HepG2 (cell line): ENCODE measurements around the gene CALCA. TPM values are rescaled to one million over a fixed set of nuclear protein-coding genes. Genes with fewer than 3 reads are reported as not detected.

Experiments used
- ATAC-seq: fragments of 200-7000 bp; cut with Tn5 transposase; 3 replicates; pipeline ENCODE4 v1.9.1; 2020; ENCODE audit warnings: mild to moderate bottlenecking, moderate library complexity
- BruUV-seq: library from RNA; stranded (reverse); fragments of 400-500 nt; replicated peaks from 2 replicates; lab custom pipeline; 2021; lab: Mats Ljungman, UMichigan
- CTCF ChIA-PET: fragments of 300-600 bp; formaldehyde crosslinking; extraction: SDS; loops from one replicate; lab custom pipeline; 2021; ENCODE audit warnings: low total read pairs, inconsistent platforms, low intra/inter-chr PET ratio; lab: Yijun Ruan, JAX
- POLR2A ChIA-PET: fragments of 350-600 bp; sonication (Branson Sonifier 250); formaldehyde crosslinking; loops from one replicate; lab custom pipeline; 2020; ENCODE audit warnings: antibody characterized with exemption, inconsistent platforms; lab: Yijun Ruan, JAX
- DNase-seq: peaks from one replicate; pipeline ENCODE4 v3.0.0-alpha.2; 2015; ENCODE audit warnings: low spot score
- FAIRE-seq: peaks from 3 replicates; lab custom pipeline; 2011; peaks lifted over from hg19 to GRCh38; lab: Jason Lieb, UNC
- H2AFZ ChIP-seq: one replicate; pipeline ENCODE4 v1.6.1; 2011; ENCODE audit warnings: low read length, inconsistent platforms
- H3K27ac ChIP-seq: fragments of 300-600 bp; 3 replicates; pipeline ENCODE4 v1.8.0; 2011; ENCODE audit warnings: mixed run types, mild to moderate bottlenecking, mixed read lengths, low read length, inconsistent platforms; ENCODE audit not compliant: insufficient read depth; ENCODE audit errors: extremely low read length
- H3K27me3 ChIP-seq, 2 experiments: fragments of 200-600 bp in 1 of 2; 2 replicates in 1 of 2; 3 replicates in 1 of 2; pipeline versions ENCODE4 v1.6.0 to v1.8.0; 2011; ENCODE audit warnings: low read length in 2 of 2, mild to moderate bottlenecking in 2 of 2, moderate library complexity in 2 of 2, inconsistent platforms in 1 of 2; ENCODE audit not compliant: insufficient read depth in 2 of 2, control insufficient read depth in 1 of 2
- H3K36me3 ChIP-seq, 2 experiments: fragments of 200-600 bp in 1 of 2; replicated peaks in 1 of 2; 2 replicates in 1 of 2; 3 replicates in 1 of 2; pipeline versions ENCODE4 v1.5.1 to v1.8.0; 2011; ENCODE audit warnings: low read length in 2 of 2, inconsistent platforms in 1 of 2; ENCODE audit not compliant: insufficient read depth in 2 of 2, control insufficient read depth in 1 of 2
- H3K4me1 ChIP-seq: 2 replicates; pipeline ENCODE4 v1.5.1; 2012; ENCODE audit warnings: low read length, inconsistent platforms; ENCODE audit not compliant: insufficient read depth
- H3K4me2 ChIP-seq: 2 replicates; pipeline ENCODE4 v1.6.0; 2011; ENCODE audit warnings: low read depth, low read length, inconsistent platforms
- H3K4me3 ChIP-seq, 3 experiments: fragments of 200-600 bp in 1 of 3; sonication (generic), shearing (Covaris generic) in 1 of 3; replicated peaks in 1 of 3; 2 replicates each; pipeline ENCODE4 v1.5.1; 2011 to 2016; ENCODE audit warnings: low read length in 3 of 3, inconsistent platforms in 2 of 3, low read depth in 2 of 3, mild to moderate bottlenecking in 2 of 3, control low read depth in 1 of 3, mixed read lengths in 1 of 3; ENCODE audit not compliant: insufficient read depth in 1 of 3
- H3K79me2 ChIP-seq: one replicate; pipeline ENCODE4 v1.6.1; 2011; ENCODE audit warnings: low read length, inconsistent platforms; ENCODE audit not compliant: insufficient read depth
- H3K9ac ChIP-seq: 2 replicates; pipeline ENCODE4 v1.6.0; 2011; ENCODE audit warnings: mild to moderate bottlenecking, low read depth, low read length, inconsistent platforms; ENCODE audit not compliant: insufficient read depth
- H3K9me3 ChIP-seq: 2 replicates; pipeline ENCODE4 v1.5.1; 2012; ENCODE audit warnings: mild to moderate bottlenecking, low read length
- H4K20me1 ChIP-seq: 2 replicates; pipeline ENCODE4 v1.6.0; 2011; ENCODE audit warnings: inconsistent platforms, mild to moderate bottlenecking, low read length, moderate library complexity; ENCODE audit not compliant: insufficient read depth
- ARID3A ChIP-seq: IDR thresholded peaks from 2 replicates; pipeline ENCODE4 v1.6.1; 2012; ENCODE audit warnings: low read depth, low read length, improper control_type of control experiment
- ATF7 ChIP-seq, 2 experiments: fragments of 450-650 bp in 1 of 2; sonication (generic) in 1 of 2; formaldehyde crosslinking in 1 of 2; IDR thresholded peaks; 2 replicates each; pipeline versions ENCODE4 v1.4.0 to v1.6.1; 2016 to 2020; ENCODE audit warnings: antibody characterized with exemption in 1 of 2, mild to moderate bottlenecking in 1 of 2, missing genetic modification reagents in 1 of 2
- CTCF ChIP-seq: sonication (generic); formaldehyde crosslinking; IDR thresholded peaks from 2 replicates; pipeline ENCODE4 v1.5.0; 2020; ENCODE audit warnings: mild to moderate bottlenecking, missing genetic modification reagents, moderate library complexity
- DPF2 ChIP-seq: sonication (generic); formaldehyde crosslinking; IDR thresholded peaks from 2 replicates; pipeline ENCODE4 v1.4.0; 2020; ENCODE audit warnings: mild to moderate bottlenecking, low read depth, missing genetic modification reagents, borderline replicate concordance
- MAX ChIP-seq: IDR thresholded peaks from 2 replicates; pipeline ENCODE4 v1.6.1; 2012; ENCODE audit warnings: inconsistent platforms
- NONO ChIP-seq, 2 experiments: fragments of 450-650 bp in 1 of 2; sonication (generic) in 1 of 2; formaldehyde crosslinking in 1 of 2; IDR thresholded peaks in 1 of 2; conservative IDR thresholded peaks in 1 of 2; 2 replicates each; pipeline versions ENCODE4 v1.6.1 to v1.8.0; 2017 to 2022; ENCODE audit warnings: mild to moderate bottlenecking in 1 of 2, missing genetic modification reagents in 1 of 2, moderate library complexity in 1 of 2
- PRDM4 ChIP-seq: sonication (generic); formaldehyde crosslinking; IDR thresholded peaks from 2 replicates; pipeline ENCODE4 v1.9.0; 2021; ENCODE audit warnings: missing genetic modification reagents, borderline replicate concordance
- RARG ChIP-seq: sonication (generic); formaldehyde crosslinking; IDR thresholded peaks from 2 replicates; pipeline ENCODE4 v1.4.0; 2020; ENCODE audit warnings: low read depth, mild to moderate bottlenecking, missing genetic modification reagents
- SMC3 ChIP-seq: IDR thresholded peaks from 2 replicates; pipeline ENCODE4 v1.6.1; 2011; ENCODE audit warnings: low read length, improper control_type of control experiment
- TBP ChIP-seq: sonication (generic); formaldehyde crosslinking; IDR thresholded peaks from 2 replicates; pipeline ENCODE4 v1.5.0; 2020; ENCODE audit warnings: missing genetic modification reagents
- ZNF468 ChIP-seq: sonication (generic); formaldehyde crosslinking; IDR thresholded peaks from 2 replicates; pipeline ENCODE4 v1.8.0; 2022; ENCODE audit warnings: mild to moderate bottlenecking, moderate library complexity, missing genetic modification reagents
- ZNF878 ChIP-seq: sonication (generic); formaldehyde crosslinking; IDR thresholded peaks from 2 replicates; pipeline ENCODE4 v1.8.1; 2023; ENCODE audit warnings: mild to moderate bottlenecking, missing genetic modification reagents, moderate library complexity
- WGBS: methylation state at CpG from one replicate; pipeline ENCODE4 v1.1.6; 2017; ENCODE audit warnings: low lambda C conversion rate; 5-methylcytosine and 5-hydroxymethylcytosine counted together
- in situ Hi-C: cut with HindIII; loops from 2 replicates; pipeline ENCODE4 v1.10.0; 2017; ENCODE audit warnings: low pct_unique_long_range_greater_than_20kb; ENCODE audit not compliant: extremely low pct_ligation_motif_present
- intact Hi-C: fragments of 100-400 bp; cut with micrococcal nuclease; formaldehyde crosslinking; loops from one replicate; pipeline ENCODE4 v1.10.0; 2022; ENCODE audit not compliant: unreplicated experiment
- polyA plus RNA-seq, 8 experiments: library from polyadenylated mRNA; depleted of rRNA in 3 of 8; stranded (reverse) in 7 of 8; unstranded in 1 of 8; fragments of >200 nt; fragmentation: Illumina TruSeq in 4 of 8; extraction: Trizol in 4 of 8; gene quantifications; 2 replicates each; pipeline versions ENCODE4 v1.2.1 to v1.2.3, GENCODE V29; 2011 to 2016; ENCODE audit warnings: low read depth in 4 of 8, missing spikeins in 1 of 8, mixed read lengths in 1 of 8; ENCODE audit not compliant: insufficient read depth in 1 of 8
- total RNA-seq, 5 experiments: library from RNA; depleted of rRNA; stranded (reverse); fragments of >200 nt; fragmentation: Illumina TruSeq; extraction: Trizol; gene quantifications; 2 replicates each; pipeline ENCODE4 v1.2.3, GENCODE V29; 2016; ENCODE audit warnings: low read depth in 1 of 5

The CALCA gene
- total and polyA plus RNA-seq, 2 of the 13 experiments (the other 11 are each of a cell fraction or from before 2014, with no cell fraction given) = not detected

GRCh38 chr11:15010865-15011264, 38.7 kb upstream of the CALCA start:
- FAIRE-seq = no peak

GRCh38 chr11:15006139-15006759, 34.1 kb upstream of the CALCA start:
- ChIA-PET POLR2A (no interaction called here), CTCF (interaction anchor here (1.0 kb wide), 1 partner anchor 31 kb away, joined by 3 read pairs; no protein-coding TSS in a partner anchor)
- in situ Hi-C loops = no loop called here
- DNase-seq (peak; percentile 46), ATAC-seq (peak; percentile 83), FAIRE-seq (peak; percentile 58)
- Histone ChIP-seq H2AFZ (no peak overlapping the region), H3K4me3 (no peak overlapping the region), H3K27me3 (no peaks in the 10 kb centered on the region), H3K79me2 (no peaks in the 10 kb centered on the region), H4K20me1 (no peaks in the 10 kb centered on the region), H3K36me3 (no peaks in the 10 kb centered on the region), H3K4me1 (no peaks in the 10 kb centered on the region), H3K9me3 (no peaks in the 10 kb centered on the region), H3K4me2 (no peak overlapping the region), H3K9ac (no peak overlapping the region), H3K27ac (no peak overlapping the region)
- intact Hi-C loops = loop anchor here (1.0 to 10.0 kb wide), 4 partner anchors 31 to 211 kb away; no protein-coding TSS in a partner anchor
- no TSS peak for BruUV-seq
- WGBS = 27% methylated on average over 5 of the region's 5 CpGs
- TF ChIP-seq DPF2 (no peak), NONO (IDR thresholded peaks at IDR 0.05) (no peak), NONO (CRISPR knock-in tag; conservative IDR thresholded peaks at IDR 0.05) (no peak), CTCF (CRISPR knock-in tag) (peak; percentile 65), ZNF468 (CRISPR knock-in tag) (no peak), ARID3A (no peak), MAX (peak; percentile 23; the same call in 1 of the 2 replicates), SMC3 (peak; percentile 24; the same call in 1 of the 2 replicates), PRDM4 (CRISPR knock-in tag) (no peak), RARG (no peak), TBP (no peak)

More at GRCh38 chr11:15010865-15011264, 38.7 kb upstream of the CALCA start:
- in situ Hi-C loops (no loop called here), intact Hi-C loops (no loop called here)
- CTCF ChIA-PET = no interaction called here
- H3K27me3 ChIP-seq = no peaks in the 10 kb centered on the region
- no peak for DNase-seq
- no peaks in the 10 kb centered on the region for H3K9me3 ChIP-seq
- H3K4me1 ChIP-seq = no peaks in the 10 kb centered on the region
- H2AFZ ChIP-seq = no peak overlapping the region
- no peak overlapping the region for H3K4me3 ChIP-seq
- H3K79me2 ChIP-seq = no peaks in the 10 kb centered on the region
- H4K20me1 ChIP-seq = no peaks in the 10 kb centered on the region
- POLR2A ChIA-PET = no interaction called here
- ATAC-seq = no peak
- no peak for TF ChIP-seq ZNF878 (CRISPR knock-in tag)
- peak; percentile 58 for TF ChIP-seq ATF7 (IDR thresholded peaks at IDR 0.05)
- no peak for TF ChIP-seq ATF7 (CRISPR knock-in tag; IDR thresholded peaks at IDR 0.05)
- H3K9ac ChIP-seq = no peak overlapping the region
- H3K27ac ChIP-seq = no peak overlapping the region
- no TSS peak for BruUV-seq
- H3K4me2 ChIP-seq = no peak overlapping the region
- no peaks in the 10 kb centered on the region for H3K36me3 ChIP-seq
